Activated CD8-positive, alpha-beta T cell treated with anti-CD3 and anti-CD28 coated beads for 36 hours (primary cell): Measurements from ENCODE around the gene HERC6. TPM values are rescaled to one million over a fixed set of nuclear protein-coding genes. Genes with fewer than 3 reads are reported as not detected.

Experiments used
- ATAC-seq: fragments of 200-7000 bp; cut with Tn5 transposase; one replicate; pipeline ENCODE4 v1.10.0; 2021; ENCODE audit warnings: mild to moderate bottlenecking, moderate library complexity
- CTCF ChIA-PET: fragments of 350-600 bp; sonication (Branson Sonifier 250); formaldehyde crosslinking; loops from one replicate; lab custom pipeline; 2021; ENCODE audit warnings: antibody characterized with exemption; lab: Charles Lee
- POLR2A ChIA-PET: fragments of 350-600 bp; sonication (Branson Sonifier 250); formaldehyde crosslinking; loops from one replicate; lab custom pipeline; 2021; ENCODE audit warnings: antibody characterized with exemption; lab: Charles Lee
- DNase-seq: peaks from one replicate; pipeline ENCODE4 v3.0.0-alpha.2; 2020
- H3K27ac Mint-ChIP-seq: one replicate; pipeline ENCODE4 v1.8.0; 2021; ENCODE audit warnings: mild to moderate bottlenecking, mixed read lengths
- H3K27me3 Mint-ChIP-seq: one replicate; pipeline ENCODE4 v1.8.0; 2021; ENCODE audit warnings: mixed read lengths
- H3K36me3 Mint-ChIP-seq: one replicate; pipeline ENCODE4 v1.8.0; 2021; ENCODE audit warnings: low read depth, mixed read lengths
- H3K4me1 Mint-ChIP-seq: one replicate; pipeline ENCODE4 v1.8.0; 2021; ENCODE audit warnings: low read depth, mixed read lengths
- H3K4me3 Mint-ChIP-seq: one replicate; pipeline ENCODE4 v1.8.0; 2021; ENCODE audit warnings: mild to moderate bottlenecking, moderate library complexity, mixed read lengths
- H3K9me3 Mint-ChIP-seq: one replicate; pipeline ENCODE4 v1.8.0; 2021; ENCODE audit warnings: mixed read lengths
- intact Hi-C: fragments of 100-400 bp; cut with micrococcal nuclease; formaldehyde crosslinking; loops from one replicate; pipeline ENCODE4 v1.10.0; 2022
- total RNA-seq, 2 experiments: library from RNA; stranded (reverse); gene quantifications; one replicate each; pipeline ENCODE4 v1.2.3, GENCODE V29; 2021
- TF ChIP-seq, protein P1 (sequence below): fragments of 200-600 bp; IDR thresholded peaks from one replicate; pipeline ENCODE4 v1.8.0; 2022; ENCODE audit warnings: antibody characterized with exemption, mild to moderate bottlenecking

HERC6 gene
- total RNA-seq, 2 experiments from 2014 or later: 3.0 to 4.0 TPM

DNA sequence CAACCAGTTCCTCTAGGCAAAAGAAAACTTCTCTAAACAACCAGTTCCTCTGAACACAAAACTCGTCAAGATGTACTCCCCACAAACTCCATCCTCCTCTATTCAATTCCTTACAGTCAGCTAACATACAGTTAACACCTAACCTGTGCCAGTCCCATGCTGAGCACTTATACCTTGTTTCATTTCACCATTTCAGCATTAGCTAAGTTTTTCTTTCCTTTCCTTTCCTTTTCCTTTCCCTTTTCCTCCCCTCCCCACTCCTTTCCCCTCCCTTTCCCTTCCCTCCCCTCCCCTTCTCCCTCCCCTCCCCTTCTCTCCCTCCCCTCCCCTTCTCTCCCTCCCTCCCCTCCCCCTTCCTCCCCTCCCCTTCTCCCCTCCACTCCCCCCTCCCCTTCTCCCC, 13.1 kb downstream of the HERC6 start:
- Mint-ChIP-seq H3K4me3 (no peak overlapping the region), H3K36me3 (peaks cover 6% of the 10 kb centered on the region), H3K27ac (no peak overlapping the region), H3K9me3 (no peaks in the 10 kb centered on the region), H3K4me1 (no peaks in the 10 kb centered on the region), H3K27me3 (no peaks in the 10 kb centered on the region)
- ATAC-seq: no peak
- CTCF ChIA-PET: interaction anchor here (1.1 to 2.0 kb wide), 2 partner anchors 13 to 22 kb away, joined by 3 to 8 read pairs; partner anchors contain the start of gene HERC6
- no peak for DNase-seq
- POLR2A ChIA-PET: no interaction called here
- intact Hi-C loops: no loop called here
- TF ChIP-seq, protein P1, sequence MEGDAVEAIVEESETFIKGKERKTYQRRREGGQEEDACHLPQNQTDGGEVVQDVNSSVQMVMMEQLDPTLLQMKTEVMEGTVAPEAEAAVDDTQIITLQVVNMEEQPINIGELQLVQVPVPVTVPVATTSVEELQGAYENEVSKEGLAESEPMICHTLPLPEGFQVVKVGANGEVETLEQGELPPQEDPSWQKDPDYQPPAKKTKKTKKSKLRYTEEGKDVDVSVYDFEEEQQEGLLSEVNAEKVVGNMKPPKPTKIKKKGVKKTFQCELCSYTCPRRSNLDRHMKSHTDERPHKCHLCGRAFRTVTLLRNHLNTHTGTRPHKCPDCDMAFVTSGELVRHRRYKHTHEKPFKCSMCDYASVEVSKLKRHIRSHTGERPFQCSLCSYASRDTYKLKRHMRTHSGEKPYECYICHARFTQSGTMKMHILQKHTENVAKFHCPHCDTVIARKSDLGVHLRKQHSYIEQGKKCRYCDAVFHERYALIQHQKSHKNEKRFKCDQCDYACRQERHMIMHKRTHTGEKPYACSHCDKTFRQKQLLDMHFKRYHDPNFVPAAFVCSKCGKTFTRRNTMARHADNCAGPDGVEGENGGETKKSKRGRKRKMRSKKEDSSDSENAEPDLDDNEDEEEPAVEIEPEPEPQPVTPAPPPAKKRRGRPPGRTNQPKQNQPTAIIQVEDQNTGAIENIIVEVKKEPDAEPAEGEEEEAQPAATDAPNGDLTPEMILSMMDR: no peak

DNA sequence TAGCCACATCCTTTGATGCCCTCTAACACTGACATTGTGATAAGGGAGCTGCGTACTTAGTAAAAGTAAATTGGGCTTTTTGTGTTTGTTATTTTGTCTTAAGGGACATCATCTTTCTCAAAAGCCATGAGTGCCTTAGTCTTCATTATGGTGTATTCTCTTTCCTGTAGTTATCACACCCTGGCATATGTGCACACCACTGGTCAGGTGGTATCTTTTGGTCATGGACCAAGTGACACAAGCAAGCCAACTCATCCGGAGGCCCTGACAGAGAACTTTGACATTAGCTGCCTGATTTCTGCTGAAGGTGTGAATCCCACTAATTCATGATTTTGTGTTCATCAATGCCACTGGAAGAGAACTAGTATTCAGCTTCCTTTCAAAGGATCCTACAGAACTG, 18.0 kb downstream of the HERC6 start:
- no peak overlapping the region for H3K4me3 Mint-ChIP-seq
- no peak for DNase-seq
- TF ChIP-seq, protein P1: no peak
- H3K4me1 Mint-ChIP-seq: no peaks in the 10 kb centered on the region
- H3K9me3 Mint-ChIP-seq: no peaks in the 10 kb centered on the region
- no peaks in the 10 kb centered on the region for H3K27me3 Mint-ChIP-seq
- ChIA-PET POLR2A (no interaction called here), CTCF (interaction anchor here (3.3 kb wide), 1 partner anchor 119 kb away, joined by 11 read pairs; no protein-coding TSS in a partner anchor)
- peaks cover 11% of the 10 kb centered on the region for H3K36me3 Mint-ChIP-seq
- intact Hi-C loops: no loop called here
- no peak overlapping the region for H3K27ac Mint-ChIP-seq
- no peak for ATAC-seq

DNA sequence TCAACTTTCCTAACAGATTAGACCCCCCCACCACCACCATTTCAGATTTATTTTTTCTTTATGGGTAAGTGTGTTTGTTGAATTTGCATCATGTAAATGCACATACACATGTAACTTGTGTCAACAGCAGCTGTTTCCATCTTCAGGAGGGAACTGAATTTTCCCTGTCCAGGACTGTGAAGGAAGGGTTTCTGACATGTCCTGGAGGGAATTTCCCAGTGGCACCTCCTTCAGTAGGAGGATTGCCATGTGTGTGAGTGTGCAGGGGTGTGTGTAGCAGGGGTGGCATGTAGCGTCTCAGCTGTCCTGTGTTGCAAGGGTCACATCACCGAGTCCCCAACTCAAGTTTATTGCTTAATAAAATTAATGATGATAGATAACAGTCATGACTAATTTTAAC, 19.7 kb downstream of the HERC6 start:
- POLR2A ChIA-PET: no interaction called here
- H3K4me3 Mint-ChIP-seq: no peak overlapping the region

DNA sequence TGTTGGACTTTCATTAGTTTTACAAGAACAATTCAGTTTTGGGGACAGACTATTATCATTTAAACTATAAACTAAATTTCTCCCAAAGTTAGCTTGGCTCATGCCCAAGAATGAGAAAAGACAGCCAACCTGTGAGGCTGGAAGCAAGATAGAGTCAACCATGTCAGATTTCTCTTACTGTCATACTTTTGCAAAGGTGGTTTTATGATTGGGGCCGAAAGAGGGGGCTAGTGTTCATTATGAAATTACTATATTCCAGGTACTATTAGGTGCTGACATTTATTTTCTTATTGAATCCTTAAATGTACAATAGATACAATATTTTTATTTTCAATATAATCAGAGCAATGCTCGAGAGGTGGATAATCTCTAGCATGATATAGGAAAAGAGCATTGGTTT, 30.6 kb downstream of the HERC6 start:
- intact Hi-C loops: no loop called here
- POLR2A ChIA-PET: no interaction called here
- ATAC-seq: no peak
- no peaks in the 10 kb centered on the region for H3K9me3 Mint-ChIP-seq
- H3K4me1 Mint-ChIP-seq: peaks cover 7% of the 10 kb centered on the region
- no peak overlapping the region for H3K27ac Mint-ChIP-seq
- TF ChIP-seq, protein P1: no peak
- H3K4me3 Mint-ChIP-seq: no peak overlapping the region
- no peak for DNase-seq
- no peaks in the 10 kb centered on the region for H3K27me3 Mint-ChIP-seq
- peaks cover 7% of the 10 kb centered on the region for H3K36me3 Mint-ChIP-seq
- CTCF ChIA-PET: no interaction called here

More for the DNA sequence above, 19.7 kb downstream of the HERC6 start:
- no peaks in the 10 kb centered on the region for H3K4me1 Mint-ChIP-seq
- TF ChIP-seq, protein P1: no peak
- H3K27ac Mint-ChIP-seq: no peak overlapping the region
- intact Hi-C loops: no loop called here
- DNase-seq (no peak), ATAC-seq (no peak)
- no peaks in the 10 kb centered on the region for H3K9me3 Mint-ChIP-seq
- H3K36me3 Mint-ChIP-seq: peaks cover 8% of the 10 kb centered on the region
- no peaks in the 10 kb centered on the region for H3K27me3 Mint-ChIP-seq
- CTCF ChIA-PET: no interaction called here

DNA sequence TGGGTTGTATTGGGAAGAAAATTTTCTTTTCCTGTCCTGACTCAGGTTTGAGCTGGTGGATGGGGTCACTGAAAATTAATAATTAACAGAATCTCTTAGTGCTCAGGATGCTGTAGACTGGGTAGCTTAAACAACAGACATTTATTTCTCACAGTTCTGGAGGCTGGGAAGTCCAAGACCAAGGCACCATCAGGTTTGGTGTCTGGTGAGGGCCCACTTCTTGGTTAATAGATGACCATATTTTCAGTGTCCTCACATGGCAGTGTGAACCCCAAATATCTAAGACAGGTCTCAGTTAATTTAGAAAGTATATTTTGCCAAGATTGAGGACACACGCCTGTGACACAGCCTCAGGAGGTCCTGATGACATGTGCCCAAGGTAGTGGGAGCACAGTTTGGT, 31.1 kb downstream of the HERC6 start:
- no peak overlapping the region for H3K27ac Mint-ChIP-seq
- intact Hi-C loops: no loop called here
- CTCF ChIA-PET: no interaction called here

More for the DNA sequence above, 31.1 kb downstream of the HERC6 start:
- ATAC-seq (no peak), DNase-seq (no peak)
- H3K9me3 Mint-ChIP-seq: no peaks in the 10 kb centered on the region
- TF ChIP-seq, protein P1: no peak
- H3K4me1 Mint-ChIP-seq: peaks cover 7% of the 10 kb centered on the region
- H3K4me3 Mint-ChIP-seq: no peak overlapping the region
- H3K36me3 Mint-ChIP-seq: peaks cover 7% of the 10 kb centered on the region
- no peaks in the 10 kb centered on the region for H3K27me3 Mint-ChIP-seq
- POLR2A ChIA-PET: interaction anchor here (0.7 kb wide), 1 partner anchor 395 kb away, joined by 3 read pairs; no protein-coding TSS in a partner anchor
